Sigmoid colon (tissue), 7 donors: ENCODE results near the gene RAD51AP1. TPM values are rescaled to one million over a fixed set of nuclear protein-coding genes. Genes with fewer than 3 reads are reported as not detected.
"Not testable (repeated sequence)": the region's sequence is repeated elsewhere in the genome, so short reads cannot be mapped to it uniquely, and the experiment has no call there.

Source experiments
- DNase-seq: peaks from one replicate; pipeline ENCODE4 v3.0.0-alpha.2; 2019
- H3K27ac ChIP-seq, 4 donors: fragments of 200-600 bp; sonication (generic); one replicate each; pipeline ENCODE4 v1.5.1; 2016 to 2019; ENCODE audit warnings: mild to moderate bottlenecking in 1 of 4
- H3K27me3 ChIP-seq, 3 donors: fragments of 200-600 bp; sonication (generic); one replicate each; pipeline ENCODE4 v1.5.1; 2019; ENCODE audit warnings: mild to moderate bottlenecking in 1 of 3
- H3K36me3 ChIP-seq, 4 donors: fragments of 200-600 bp; sonication (generic); one replicate each; pipeline ENCODE4 v1.5.1; 2016 to 2019
- H3K4me1 ChIP-seq, 4 donors: fragments of 200-600 bp; sonication (generic); one replicate each; pipeline ENCODE4 v1.5.1; 2017 to 2019
- H3K4me3 ChIP-seq, 4 donors: fragments of 200-600 bp; sonication (generic); one replicate each; pipeline ENCODE4 v1.5.1; 2017 to 2019; ENCODE audit warnings: mild to moderate bottlenecking in 2 of 4, moderate library complexity in 1 of 4
- H3K9me3 ChIP-seq, 4 donors: fragments of 200-600 bp in 3 of 4; sonication (generic) in 3 of 4; one replicate each; pipeline versions ENCODE4 v1.5.1 to v1.6.1; 2013 to 2019
- EP300 ChIP-seq, 4 donors: sonication (generic); formaldehyde crosslinking; IDR thresholded peaks; one replicate each; pipeline ENCODE4 v1.6.1; 2017; ENCODE audit warnings: antibody characterized with exemption in 4 of 4
- POLR2A ChIP-seq, 2 donors: fragments of 450-650 bp; IDR thresholded peaks; one replicate each; pipeline ENCODE4 v1.6.1; 2016; ENCODE audit warnings: antibody characterized with exemption in 2 of 2, mild to moderate bottlenecking in 2 of 2, moderate library complexity in 2 of 2
- POLR2AphosphoS5 ChIP-seq, 4 donors: sonication (generic); formaldehyde crosslinking; IDR thresholded peaks; one replicate each; pipeline ENCODE4 v1.6.1; 2017; ENCODE audit warnings: antibody characterized with exemption in 4 of 4
- WGBS, 2 donors: extraction: QIAGEN DNeasy Blood & Tissue Kit; methylation state at CpG; one replicate each; pipeline ENCODE4 v1.1.7; 2013; 5-methylcytosine and 5-hydroxymethylcytosine counted together
- intact Hi-C: fragments of 100-400 bp; cut with DNase I; formaldehyde crosslinking; loops from one replicate; pipeline ENCODE4 v1.15.1; 2023
- polyA plus RNA-seq, 3 donors: library from polyadenylated mRNA; stranded (reverse); fragments of 200-250 nt; gene quantifications; one replicate each; pipeline ENCODE4 v1.2.3, GENCODE V29; 2013
- total RNA-seq, 4 donors: library from RNA; depleted of rRNA; stranded (reverse); fragments of >200 nt; gene quantifications; one replicate each; pipeline ENCODE4 v1.1.0, GENCODE V29; 2016
- TF ChIP-seq, protein P1 (sequence below), 4 experiments: fragments of 450-650 bp in 3 of 4; fragments of 200-600 bp in 1 of 4; IDR thresholded peaks; one replicate each; pipeline ENCODE4 v1.5.1; 2016 to 2019; ENCODE audit warnings: antibody characterized with exemption in 4 of 4, mild to moderate bottlenecking in 3 of 4, moderate library complexity in 2 of 4
- donor health status: healthy with polysubstance abuse.
- donor health status: Bipolar disorder and iron deficiency.
- donor health status: healthy.

RAD51AP1 gene
- total and polyA plus RNA-seq, 7 donors = 0.49 to 8.6 (median 2.5) TPM

DNA sequence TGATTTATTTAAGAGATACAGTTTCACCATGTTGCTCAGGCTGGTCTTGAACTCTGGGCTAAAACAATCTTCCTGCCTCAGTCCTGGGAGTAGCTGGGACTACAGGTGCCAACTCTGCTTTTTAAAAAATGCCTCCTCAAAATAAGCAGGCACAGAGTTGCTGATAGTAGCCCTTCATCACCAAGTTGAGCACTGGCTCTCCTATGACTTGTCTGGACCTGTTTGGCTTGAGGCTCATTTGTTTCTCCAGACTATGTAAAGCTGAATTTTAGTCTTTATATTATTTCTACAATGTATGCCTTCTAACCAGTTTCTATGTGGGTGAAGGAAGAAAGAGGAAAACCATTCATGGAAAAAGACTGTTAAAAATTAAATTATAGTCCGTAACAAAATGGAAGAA, 39.5 kb upstream of the RAD51AP1 start:
- Histone ChIP-seq H3K27me3 (no peaks in the 10 kb centered on the region), H3K9me3 (no peaks in the 10 kb centered on the region), H3K36me3 (peaks cover 3 to 87% (median 22%) of the 10 kb centered on the region in 4 donors), H3K27ac (no peak overlapping the region), H3K4me1 (no peaks in the 10 kb centered on the region), H3K4me3 (no peak overlapping the region)
- no peak for DNase-seq
- intact Hi-C loops = no loop called here
- whole genome bisulfite sequencing, 2 donors = 96 to 98% methylated on average over 1 of the region's 1 CpG
- TF ChIP-seq POLR2AphosphoS5 (IDR thresholded peaks at IDR 0.05) (no peak), POLR2A (IDR thresholded peaks at IDR 0.05) (no peak), EP300 (IDR thresholded peaks at IDR 0.05) (no peak)
- TF ChIP-seq, protein P1, sequence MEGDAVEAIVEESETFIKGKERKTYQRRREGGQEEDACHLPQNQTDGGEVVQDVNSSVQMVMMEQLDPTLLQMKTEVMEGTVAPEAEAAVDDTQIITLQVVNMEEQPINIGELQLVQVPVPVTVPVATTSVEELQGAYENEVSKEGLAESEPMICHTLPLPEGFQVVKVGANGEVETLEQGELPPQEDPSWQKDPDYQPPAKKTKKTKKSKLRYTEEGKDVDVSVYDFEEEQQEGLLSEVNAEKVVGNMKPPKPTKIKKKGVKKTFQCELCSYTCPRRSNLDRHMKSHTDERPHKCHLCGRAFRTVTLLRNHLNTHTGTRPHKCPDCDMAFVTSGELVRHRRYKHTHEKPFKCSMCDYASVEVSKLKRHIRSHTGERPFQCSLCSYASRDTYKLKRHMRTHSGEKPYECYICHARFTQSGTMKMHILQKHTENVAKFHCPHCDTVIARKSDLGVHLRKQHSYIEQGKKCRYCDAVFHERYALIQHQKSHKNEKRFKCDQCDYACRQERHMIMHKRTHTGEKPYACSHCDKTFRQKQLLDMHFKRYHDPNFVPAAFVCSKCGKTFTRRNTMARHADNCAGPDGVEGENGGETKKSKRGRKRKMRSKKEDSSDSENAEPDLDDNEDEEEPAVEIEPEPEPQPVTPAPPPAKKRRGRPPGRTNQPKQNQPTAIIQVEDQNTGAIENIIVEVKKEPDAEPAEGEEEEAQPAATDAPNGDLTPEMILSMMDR (IDR thresholded peaks at IDR 0.05) = no peak

DNA sequence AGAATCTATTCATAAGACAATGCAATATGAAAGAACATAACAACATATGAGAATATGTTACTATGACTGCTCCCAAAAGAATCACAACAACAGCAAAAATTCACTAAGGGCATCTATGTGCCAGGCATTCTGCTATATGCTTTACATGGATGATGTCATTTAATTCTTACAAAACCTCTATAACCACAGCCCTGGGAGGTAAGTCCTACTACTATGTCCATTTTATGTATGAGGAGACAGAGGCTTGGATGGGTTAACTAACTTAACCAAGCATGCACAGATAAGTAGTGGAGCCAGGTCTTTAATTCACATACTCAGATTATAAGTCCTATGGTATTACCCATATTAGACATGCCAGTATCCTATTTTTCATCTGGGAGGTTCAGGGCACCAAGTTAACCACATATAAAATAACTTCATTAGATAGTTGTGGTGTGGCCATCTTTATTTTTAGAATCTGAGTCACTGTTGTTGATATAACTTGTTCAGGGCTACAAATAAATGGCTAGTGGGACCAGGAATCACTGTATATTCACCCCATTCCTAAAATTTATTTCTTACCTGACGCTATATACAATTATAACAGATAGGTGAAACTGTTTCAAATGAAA, 33.2 kb upstream of the RAD51AP1 start:
- H3K27me3 ChIP-seq = no peaks in the 10 kb centered on the region
- WGBS, 2 donors = 97% methylated on average over 1 of the region's 1 CpG
- intact Hi-C loops = no loop called here
- H3K27ac ChIP-seq = no peak overlapping the region
- TF ChIP-seq EP300 (IDR thresholded peaks at IDR 0.05) = no peak
- TF ChIP-seq, protein P1 (IDR thresholded peaks at IDR 0.05) = no peak
- no peak for TF ChIP-seq POLR2A (IDR thresholded peaks at IDR 0.05)
- TF ChIP-seq POLR2AphosphoS5 (IDR thresholded peaks at IDR 0.05) = no peak
- no peak overlapping the region for H3K4me3 ChIP-seq
- no peaks in the 10 kb centered on the region for H3K9me3 ChIP-seq
- H3K36me3 ChIP-seq = peaks cover 0 to 52% (median 8%) of the 10 kb centered on the region in 4 donors
- no peak for DNase-seq
- peaks cover 0 to 4% (median 0%) of the 10 kb centered on the region in 4 donors for H3K4me1 ChIP-seq

DNA sequence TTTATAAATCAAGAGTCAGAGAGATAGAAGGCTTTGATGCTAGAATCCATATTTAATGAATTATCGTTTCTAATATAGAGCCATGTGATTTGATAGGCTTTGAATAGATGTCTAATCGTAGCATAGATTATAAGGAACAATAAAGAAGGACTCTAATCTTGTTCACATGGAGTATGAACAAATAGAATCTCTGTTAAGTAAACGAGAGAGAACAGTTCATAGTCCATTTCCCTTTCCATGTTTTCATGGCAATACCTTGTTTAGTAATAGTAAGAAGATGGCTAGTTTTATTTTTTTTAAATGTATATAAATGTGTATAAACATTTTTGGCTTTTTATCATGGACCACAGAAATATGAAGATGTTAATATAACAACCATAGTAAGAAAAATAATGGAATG, 32.3 kb upstream of the RAD51AP1 start:
- Histone ChIP-seq H3K36me3 (peaks cover 0 to 47% (median 8%) of the 10 kb centered on the region in 4 donors), H3K4me1 (peaks cover 0 to 4% (median 0%) of the 10 kb centered on the region in 4 donors), H3K27ac (no peak overlapping the region), H3K4me3 (no peak overlapping the region), H3K9me3 (no peaks in the 10 kb centered on the region), H3K27me3 (no peaks in the 10 kb centered on the region)
- intact Hi-C loops = no loop called here
- WGBS, 2 donors = 22 to 71% methylated on average over 3 of the region's 3 CpGs
- TF ChIP-seq POLR2AphosphoS5 (IDR thresholded peaks at IDR 0.05) = no peak
- no peak for TF ChIP-seq EP300 (IDR thresholded peaks at IDR 0.05)
- TF ChIP-seq, protein P1 (IDR thresholded peaks at IDR 0.05) = no peak
- no peak for DNase-seq

DNA sequence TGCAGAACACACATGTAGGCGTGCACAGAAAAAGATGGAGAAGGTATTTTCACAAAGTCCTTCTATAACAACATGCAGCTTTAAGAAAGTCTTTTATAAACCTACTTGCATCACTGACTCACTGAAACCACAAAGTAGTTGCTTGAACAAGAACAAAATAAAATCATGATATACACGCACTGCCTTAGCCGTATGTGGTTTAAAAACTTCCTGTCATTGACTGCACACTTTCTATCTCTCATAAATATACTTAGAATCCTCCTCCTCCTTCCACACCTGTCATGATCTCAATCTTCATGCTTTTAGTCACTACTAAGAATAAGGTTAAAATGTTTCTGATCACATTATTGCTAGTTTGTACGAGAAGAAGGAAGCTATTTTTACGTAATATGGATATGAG, 31.8 kb upstream of the RAD51AP1 start:
- intact Hi-C loops = no loop called here
- no peak for DNase-seq
- H3K9me3 ChIP-seq = no peaks in the 10 kb centered on the region
- H3K36me3 ChIP-seq = peaks cover 0 to 43% (median 8%) of the 10 kb centered on the region in 4 donors
- peaks cover 0 to 4% (median 0%) of the 10 kb centered on the region in 4 donors for H3K4me1 ChIP-seq
- TF ChIP-seq, protein P1 (IDR thresholded peaks at IDR 0.05) = no peak
- TF ChIP-seq POLR2AphosphoS5 (IDR thresholded peaks at IDR 0.05) (no peak), EP300 (IDR thresholded peaks at IDR 0.05) (no peak), POLR2A (IDR thresholded peaks at IDR 0.05) (no peak)
- H3K27me3 ChIP-seq = no peaks in the 10 kb centered on the region
- no peak overlapping the region for H3K4me3 ChIP-seq
- WGBS, 2 donors = 47 to 53% methylated on average over 5 of the region's 5 CpGs
- no peak overlapping the region for H3K27ac ChIP-seq

DNA sequence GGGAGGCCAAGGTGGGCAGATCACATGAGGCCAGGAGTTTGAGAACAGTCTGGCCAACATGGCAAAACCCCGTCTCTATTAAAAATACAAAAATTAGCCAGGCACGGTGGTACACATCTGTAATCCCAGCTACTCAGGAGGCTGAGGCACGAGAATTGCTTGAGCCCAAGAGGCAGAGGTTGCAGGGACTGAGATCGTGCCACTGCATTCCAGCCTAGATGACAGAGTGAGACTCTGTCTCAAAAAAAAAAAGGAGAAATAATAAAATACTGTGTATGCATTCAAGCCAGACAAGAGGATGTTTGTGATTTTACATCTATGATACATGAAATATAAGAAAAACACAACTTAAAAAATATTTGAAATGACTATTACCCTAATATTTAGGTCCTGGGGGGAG, 30.2 kb upstream of the RAD51AP1 start:
- H3K36me3 ChIP-seq = peaks cover 0 to 28% (median 8%) of the 10 kb centered on the region in 4 donors
- H3K27ac ChIP-seq, intact Hi-C loops, DNase-seq, H3K4me1 ChIP-seq, H3K9me3 ChIP-seq, H3K27me3 ChIP-seq, H3K4me3 ChIP-seq: not testable (repeated sequence)
- 77 to 93% methylated on average over 4 of the region's 4 CpGs for WGBS, 2 donors

DNA sequence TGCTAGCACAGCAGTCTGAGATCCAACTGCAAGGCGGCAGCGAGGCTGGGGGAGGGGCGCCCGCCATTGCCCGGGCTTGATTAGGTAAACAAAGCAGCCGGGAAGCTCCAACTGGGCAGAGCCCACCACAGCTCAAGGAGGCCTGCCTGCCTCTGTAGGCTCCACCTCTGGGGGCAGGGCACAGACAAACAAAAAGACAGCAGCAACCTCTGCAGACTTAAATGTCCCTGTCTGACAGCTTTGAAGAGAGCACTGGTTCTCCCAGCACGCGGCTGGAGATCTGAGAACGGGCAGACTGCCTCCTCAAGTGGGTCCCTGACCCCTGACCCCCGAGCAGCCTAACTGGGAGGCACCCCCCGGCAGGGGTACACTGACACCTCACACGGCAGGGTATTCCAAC, 29.4 kb upstream of the RAD51AP1 start:
- intact Hi-C loops, H3K4me1 ChIP-seq, H3K27me3 ChIP-seq, H3K4me3 ChIP-seq, H3K27ac ChIP-seq, DNase-seq, H3K9me3 ChIP-seq: not testable (repeated sequence)
- peaks cover 0 to 20% (median 2%) of the 10 kb centered on the region in 4 donors for H3K36me3 ChIP-seq
- 57 to 63% methylated on average over 12 of the region's 12 CpGs for WGBS, 2 donors
